Measurements from ENCODE around the gene VTN. TPM values are rescaled to one million over a fixed set of nuclear protein-coding genes. Genes with fewer than 3 reads are reported as not detected.

Gene VTN
- total RNA-seq, 4 donors from 2014 or later, result 0.10 TPM; not detected in 3

- DNase-seq (ENCODE audit: low spot score in 2 of 2), result no peak
- TF ChIP-seq, protein P1, sequence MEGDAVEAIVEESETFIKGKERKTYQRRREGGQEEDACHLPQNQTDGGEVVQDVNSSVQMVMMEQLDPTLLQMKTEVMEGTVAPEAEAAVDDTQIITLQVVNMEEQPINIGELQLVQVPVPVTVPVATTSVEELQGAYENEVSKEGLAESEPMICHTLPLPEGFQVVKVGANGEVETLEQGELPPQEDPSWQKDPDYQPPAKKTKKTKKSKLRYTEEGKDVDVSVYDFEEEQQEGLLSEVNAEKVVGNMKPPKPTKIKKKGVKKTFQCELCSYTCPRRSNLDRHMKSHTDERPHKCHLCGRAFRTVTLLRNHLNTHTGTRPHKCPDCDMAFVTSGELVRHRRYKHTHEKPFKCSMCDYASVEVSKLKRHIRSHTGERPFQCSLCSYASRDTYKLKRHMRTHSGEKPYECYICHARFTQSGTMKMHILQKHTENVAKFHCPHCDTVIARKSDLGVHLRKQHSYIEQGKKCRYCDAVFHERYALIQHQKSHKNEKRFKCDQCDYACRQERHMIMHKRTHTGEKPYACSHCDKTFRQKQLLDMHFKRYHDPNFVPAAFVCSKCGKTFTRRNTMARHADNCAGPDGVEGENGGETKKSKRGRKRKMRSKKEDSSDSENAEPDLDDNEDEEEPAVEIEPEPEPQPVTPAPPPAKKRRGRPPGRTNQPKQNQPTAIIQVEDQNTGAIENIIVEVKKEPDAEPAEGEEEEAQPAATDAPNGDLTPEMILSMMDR (IDR thresholded peaks at IDR 0.05), result no peak
- no peak for TF ChIP-seq POLR2A (IDR thresholded peaks at IDR 0.05)
- H3K4me3 ChIP-seq (ENCODE audit: low read depth, poor library complexity, severe bottlenecking), result no peak overlapping the region
- intact Hi-C loops (cut with DNase I; ENCODE audit: low total_unique reads), result no loop called here
- 71 to 80% methylated on average over 5 to 6 of the region's 6 CpGs for WGBS, 2 donors
Measured at GRCh38 chr17:28398280-28398981, 28.3 kb upstream of the VTN start.

DNA sequence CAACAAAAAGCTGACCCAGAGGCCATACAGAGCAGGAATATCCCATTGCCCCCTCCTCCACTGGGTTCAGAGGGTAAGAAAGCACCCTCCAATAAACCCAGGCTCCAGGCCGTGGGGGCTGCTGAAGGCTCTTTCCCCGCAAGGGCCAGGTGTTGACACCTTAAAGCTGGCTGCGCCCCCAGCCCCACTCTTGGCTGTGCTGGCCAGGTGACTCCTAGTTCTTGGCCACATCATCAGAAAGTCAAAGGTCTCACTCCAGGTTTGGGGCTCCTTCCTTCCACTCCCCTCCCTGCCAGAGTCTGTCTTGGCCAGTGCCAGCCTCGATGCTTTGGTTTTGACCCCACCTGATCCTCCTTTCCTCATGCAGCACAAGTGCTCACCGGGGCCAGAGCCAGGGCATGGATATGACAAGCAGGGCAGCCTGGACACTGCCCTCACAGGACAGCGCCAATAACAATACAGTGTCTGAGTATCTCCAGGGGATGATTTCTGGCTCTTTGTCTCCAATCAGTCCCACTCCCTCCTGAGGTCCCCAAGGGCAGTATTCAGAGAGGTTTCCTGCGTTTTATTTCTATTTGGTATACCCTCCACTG, 27.7 kb upstream of the VTN start:
- intact Hi-C loops (cut with DNase I; ENCODE audit: low total_unique reads), result no loop called here
- no peak overlapping the region for H3K4me3 ChIP-seq (ENCODE audit: low read depth, poor library complexity, severe bottlenecking)
- no peak for TF ChIP-seq POLR2A (IDR thresholded peaks at IDR 0.05)
- TF ChIP-seq, protein P1 (IDR thresholded peaks at IDR 0.05), result no peak
- DNase-seq (ENCODE audit: low spot score in 2 of 2), result no peak
- WGBS, 2 donors, result 75 to 77% methylated on average over 7 of the region's 7 CpGs

DNA sequence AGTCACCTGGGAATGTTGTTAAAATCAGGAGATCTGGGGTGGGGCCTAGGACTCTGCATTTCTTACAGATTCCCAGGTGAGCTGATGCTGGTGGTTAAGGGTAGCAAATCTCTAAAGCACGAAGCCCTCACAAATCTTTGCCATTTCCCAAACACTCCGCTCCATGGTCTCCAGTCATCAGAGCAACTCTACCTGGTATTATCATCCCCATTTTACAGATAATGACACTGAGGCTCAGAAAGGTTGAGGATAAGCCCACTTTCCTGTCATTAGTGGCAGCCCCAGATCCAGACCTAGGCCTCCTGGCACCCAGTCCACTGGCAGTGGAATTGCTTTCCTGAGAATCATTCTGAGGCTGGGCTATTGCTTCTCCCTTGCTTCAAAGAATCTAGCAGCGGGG, 27.2 kb upstream of the VTN start:
- no peak for DNase-seq (ENCODE audit: low spot score in 2 of 2)
- intact Hi-C loops (cut with DNase I; ENCODE audit: low total_unique reads), result no loop called here
- 96 to 98% methylated on average over 2 to 3 of the region's 3 CpGs for WGBS, 2 donors
- no peak overlapping the region for H3K4me3 ChIP-seq (ENCODE audit: low read depth, poor library complexity, severe bottlenecking)
- no peak for TF ChIP-seq POLR2A (IDR thresholded peaks at IDR 0.05)
- TF ChIP-seq, protein P1 (IDR thresholded peaks at IDR 0.05), result no peak

GRCh38 chr17:28396635-28397239, 26.6 kb upstream of the VTN start:
- TF ChIP-seq POLR2A (IDR thresholded peaks at IDR 0.05), result no peak
- TF ChIP-seq, protein P1 (IDR thresholded peaks at IDR 0.05), result no peak
- intact Hi-C loops (cut with DNase I; ENCODE audit: low total_unique reads), result no loop called here
- 77 to 84% methylated on average over 6 of the region's 6 CpGs for WGBS, 2 donors
- H3K4me3 ChIP-seq (ENCODE audit: low read depth, poor library complexity, severe bottlenecking), result no peak overlapping the region
- no peak for DNase-seq (ENCODE audit: low spot score in 2 of 2)

DNA sequence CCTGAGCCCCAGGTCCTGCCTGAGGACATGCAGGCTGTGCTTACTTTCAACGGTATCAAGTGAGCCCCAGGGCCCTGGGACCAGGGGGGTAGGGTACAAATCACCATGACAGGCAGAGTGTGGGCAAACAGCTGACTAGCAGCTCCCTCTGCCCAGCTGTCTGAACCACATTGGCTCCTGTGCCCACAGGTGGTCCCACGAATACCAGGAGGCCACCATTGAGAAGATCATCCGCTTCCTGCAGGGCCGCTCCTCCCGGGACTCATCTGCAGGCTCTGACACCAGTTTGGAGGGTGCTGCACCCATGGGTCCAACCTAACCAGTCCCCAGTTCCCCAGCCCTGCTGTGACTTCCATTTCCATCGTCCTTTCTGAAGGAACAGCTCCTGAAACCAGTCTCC, 25.9 kb upstream of the VTN start:
- intact Hi-C loops (cut with DNase I; ENCODE audit: low total_unique reads), result no loop called here
- 76 to 84% methylated on average over 6 of the region's 6 CpGs for whole genome bisulfite sequencing, 2 donors
- no peak for TF ChIP-seq POLR2A (IDR thresholded peaks at IDR 0.05)
- TF ChIP-seq, protein P1 (IDR thresholded peaks at IDR 0.05), result no peak
- DNase-seq (ENCODE audit: low spot score in 2 of 2), result no peak
- no peak overlapping the region for H3K4me3 ChIP-seq (ENCODE audit: low read depth, poor library complexity, severe bottlenecking)

Data from lower leg skin (tissue), 4 donors.